ENCODE measurements around the gene OR52A1. TPM values are rescaled to one million over a fixed set of nuclear protein-coding genes. Genes with fewer than 3 reads are reported as not detected.

Gene OR52A1
- total and polyA plus RNA-seq, 4 donors = not detected

- DNase-seq (no peak), ATAC-seq (ENCODE audit: insufficient read depth, low FRiP score) (no peak)
- H3K27me3 ChIP-seq (ENCODE audit: control insufficient read depth in 3 of 3, insufficient read depth in 3 of 3, low read length in 2 of 3) = no peaks in the 10 kb centered on the region
- 52 to 64% methylated on average over 3 of the region's 3 CpGs for WGBS, 2 donors
- no peak overlapping the region for H3K4me3 ChIP-seq
- no peak overlapping the region for H3K9ac ChIP-seq (ENCODE audit: insufficient read depth in 1 of 2, low read length in 2 of 2)
- no peak for TF ChIP-seq CTCF (IDR thresholded peaks at IDR 0.05; ENCODE audit: control extremely low read depth, extremely low read depth)
- H3K9me3 ChIP-seq (ENCODE audit: control insufficient read depth in 4 of 4, insufficient read depth in 3 of 4, low read length in 3 of 4) = peaks cover 0 to 3% (median 0%) of the 10 kb centered on the region in 4 donors
- H3K27ac ChIP-seq (ENCODE audit: low read depth in 1 of 2, low read length in 1 of 2) = no peak overlapping the region
- H3K4me1 ChIP-seq (ENCODE audit: control insufficient read depth in 5 of 5, insufficient read depth in 5 of 5, low read length in 5 of 5) = no peaks in the 10 kb centered on the region
- no peaks in the 10 kb centered on the region for H3K36me3 ChIP-seq (ENCODE audit: control insufficient read depth in 4 of 4, insufficient read depth in 4 of 4, low read length in 4 of 4)
Observed at GRCh38 chr11:5197536-5197935, 43.0 kb upstream of the OR52A1 start.

- no peak for ATAC-seq (ENCODE audit: insufficient read depth, low FRiP score)
- no peak for TF ChIP-seq CTCF (IDR thresholded peaks at IDR 0.05; ENCODE audit: control extremely low read depth, extremely low read depth)
- no peaks in the 10 kb centered on the region for H3K27me3 ChIP-seq (ENCODE audit: control insufficient read depth in 3 of 3, insufficient read depth in 3 of 3, low read length in 2 of 3)
- no peaks in the 10 kb centered on the region for H3K36me3 ChIP-seq (ENCODE audit: control insufficient read depth in 4 of 4, insufficient read depth in 4 of 4, low read length in 4 of 4)
- H3K4me3 ChIP-seq = no peak overlapping the region
- H3K9ac ChIP-seq (ENCODE audit: insufficient read depth in 1 of 2, low read length in 2 of 2) = no peak overlapping the region
- no peaks in the 10 kb centered on the region for H3K4me1 ChIP-seq (ENCODE audit: control insufficient read depth in 5 of 5, insufficient read depth in 5 of 5, low read length in 5 of 5)
- H3K9me3 ChIP-seq (ENCODE audit: control insufficient read depth in 4 of 4, insufficient read depth in 3 of 4, low read length in 3 of 4) = peaks cover 0 to 3% (median 0%) of the 10 kb centered on the region in 4 donors
- no peak for DNase-seq
- 70 to 71% methylated on average over 3 of the region's 3 CpGs for WGBS, 2 donors
- no peak overlapping the region for H3K27ac ChIP-seq (ENCODE audit: low read depth in 1 of 2, low read length in 1 of 2)
Observed at GRCh38 chr11:5196731-5197130, 42.2 kb upstream of the OR52A1 start.

- Histone ChIP-seq H3K27me3 (ENCODE audit: control insufficient read depth in 3 of 3, insufficient read depth in 3 of 3, low read length in 2 of 3) (no peaks in the 10 kb centered on the region), H3K9me3 (ENCODE audit: control insufficient read depth in 4 of 4, insufficient read depth in 3 of 4, low read length in 3 of 4) (peaks cover 0 to 3% (median 0%) of the 10 kb centered on the region in 4 donors), H3K36me3 (ENCODE audit: control insufficient read depth in 4 of 4, insufficient read depth in 4 of 4, low read length in 4 of 4) (no peaks in the 10 kb centered on the region), H3K4me1 (ENCODE audit: control insufficient read depth in 5 of 5, insufficient read depth in 5 of 5, low read length in 5 of 5) (no peaks in the 10 kb centered on the region), H3K27ac (ENCODE audit: low read depth in 1 of 2, low read length in 1 of 2) (no peak overlapping the region), H3K4me3 (no peak overlapping the region), H3K9ac (ENCODE audit: insufficient read depth in 1 of 2, low read length in 2 of 2) (no peak overlapping the region)
- no peak for ATAC-seq (ENCODE audit: insufficient read depth, low FRiP score)
- 71 to 79% methylated on average over 5 of the region's 5 CpGs for WGBS, 2 donors
- TF ChIP-seq CTCF (IDR thresholded peaks at IDR 0.05; ENCODE audit: control extremely low read depth, extremely low read depth) = no peak
- no peak for DNase-seq
Observed at GRCh38 chr11:5196067-5196466, 41.5 kb upstream of the OR52A1 start.

- H3K36me3 ChIP-seq (ENCODE audit: control insufficient read depth in 4 of 4, insufficient read depth in 4 of 4, low read length in 4 of 4) = no peaks in the 10 kb centered on the region
- no peak for DNase-seq
- H3K9me3 ChIP-seq (ENCODE audit: control insufficient read depth in 4 of 4, insufficient read depth in 3 of 4, low read length in 3 of 4) = peaks cover 0 to 6% (median 1%) of the 10 kb centered on the region in 4 donors
- no peak overlapping the region for H3K4me3 ChIP-seq
- no peaks in the 10 kb centered on the region for H3K4me1 ChIP-seq (ENCODE audit: control insufficient read depth in 5 of 5, insufficient read depth in 5 of 5, low read length in 5 of 5)
- 29 to 35% methylated on average over 1 of the region's 1 CpG for WGBS, 2 donors
- no peak for ATAC-seq (ENCODE audit: insufficient read depth, low FRiP score)
- no peak overlapping the region for H3K9ac ChIP-seq (ENCODE audit: insufficient read depth in 1 of 2, low read length in 2 of 2)
- no peak for TF ChIP-seq CTCF (IDR thresholded peaks at IDR 0.05; ENCODE audit: control extremely low read depth, extremely low read depth)
- H3K27ac ChIP-seq (ENCODE audit: low read depth in 1 of 2, low read length in 1 of 2) = no peak overlapping the region
- no peaks in the 10 kb centered on the region for H3K27me3 ChIP-seq (ENCODE audit: control insufficient read depth in 3 of 3, insufficient read depth in 3 of 3, low read length in 2 of 3)
Observed at GRCh38 chr11:5192738-5193137, 38.2 kb upstream of the OR52A1 start.
